A673 (cell line): ENCODE data around the gene HELZ. TPM values are rescaled to one million over a fixed set of nuclear protein-coding genes. Genes with fewer than 3 reads are reported as not detected.

Source experiments
- BruUV-seq: library from RNA; stranded (reverse); fragments of 400-500 nt; replicated peaks from 2 replicates; lab custom pipeline; 2021; lab: Mats Ljungman, UMichigan
- CTCF ChIA-PET: fragments of 300-600 bp; sonication (Branson Sonifier 250); formaldehyde crosslinking; loops from one replicate; lab custom pipeline; 2022; ENCODE audit warnings: antibody characterized with exemption; lab: Charles Lee
- POLR2A ChIA-PET: fragments of 300-600 bp; sonication (Branson Sonifier 250); formaldehyde crosslinking; loops from one replicate; lab custom pipeline; 2022; ENCODE audit warnings: antibody characterized with exemption; ENCODE audit not compliant: low non-redundant PET; lab: Charles Lee
- DNase-seq: peaks from one replicate; pipeline ENCODE4 v3.0.0-alpha.2; 2015; ENCODE audit warnings: low spot score
- H3K27ac ChIP-seq: fragments of 200-600 bp; sonication (generic); 2 replicates; pipeline ENCODE4 v1.5.1; 2016; ENCODE audit warnings: mixed run types, low read depth, mild to moderate bottlenecking, mixed read lengths, antibody characterized with exemption, low read length; ENCODE audit not compliant: poor library complexity, severe bottlenecking
- H3K27me3 ChIP-seq: fragments of 200-600 bp; sonication (generic); replicated peaks from 2 replicates; pipeline ENCODE4 v1.6.1; 2017; ENCODE audit warnings: mixed run types, low read depth, mild to moderate bottlenecking, mixed read lengths, antibody characterized with exemption, low read length; ENCODE audit not compliant: insufficient read depth, poor library complexity
- H3K36me3 ChIP-seq: fragments of 200-600 bp; sonication (generic); 2 replicates; pipeline ENCODE4 v1.6.1; 2016; ENCODE audit warnings: mixed run types, mild to moderate bottlenecking, mixed read lengths, antibody characterized with exemption, low read length; ENCODE audit not compliant: insufficient read depth, poor library complexity, severe bottlenecking
- H3K4me1 ChIP-seq: fragments of 200-600 bp; sonication (generic); 2 replicates; pipeline ENCODE4 v1.6.1; 2017; ENCODE audit warnings: mixed run types, mild to moderate bottlenecking, mixed read lengths, antibody characterized with exemption, low read length; ENCODE audit not compliant: insufficient read depth, poor library complexity, severe bottlenecking
- H3K4me3 ChIP-seq: fragments of 200-600 bp; sonication (generic); 2 replicates; pipeline ENCODE4 v1.5.1; 2016; ENCODE audit warnings: low read depth, mixed run types, mild to moderate bottlenecking, mixed read lengths, low read length; ENCODE audit not compliant: poor library complexity, severe bottlenecking
- H3K9me3 ChIP-seq: fragments of 200-600 bp; sonication (generic); 2 replicates; pipeline ENCODE4 v1.6.1; 2016; ENCODE audit warnings: mixed run types, low read depth, mild to moderate bottlenecking, mixed read lengths, antibody characterized with exemption, low read length; ENCODE audit not compliant: poor library complexity, severe bottlenecking
- CTCF ChIP-seq: fragments of 300-800, 200-600 bp; sonication (generic); conservative IDR thresholded peaks from 2 replicates; pipeline ENCODE4 v1.5.1; 2017; ENCODE audit warnings: low read depth, mild to moderate bottlenecking, antibody characterized with exemption, low read length, moderate library complexity, mixed read lengths
- EZH2 ChIP-seq: fragments of 200-600 bp; sonication (generic); IDR thresholded peaks from 2 replicates; pipeline ENCODE4 v1.6.1; 2017; ENCODE audit warnings: borderline replicate concordance, low read depth, mild to moderate bottlenecking, mixed read lengths, antibody characterized with exemption, low read length; ENCODE audit not compliant: poor library complexity, severe bottlenecking
- intact Hi-C: fragments of 100-400 bp; cut with micrococcal nuclease; formaldehyde crosslinking; loops from one replicate; pipeline ENCODE4 v1.10.0; 2022; ENCODE audit not compliant: unreplicated experiment
- total RNA-seq: library from RNA; stranded (reverse); gene quantifications from 2 replicates; pipeline ENCODE4 v1.2.3, GENCODE V29; 2021

HELZ gene
- total RNA-seq, 1 experiment from 2014 or later, result 57.3 TPM

GRCh38 chr17:67247416-67247900 is 2.5 kb upstream of the HELZ start:
- Histone ChIP-seq H3K4me1 (peaks cover 13% of the 10 kb centered on the region), H3K36me3 (peaks cover 5% of the 10 kb centered on the region), H3K4me3 (no peak overlapping the region), H3K9me3 (no peaks in the 10 kb centered on the region), H3K27me3 (no peaks in the 10 kb centered on the region), H3K27ac (no peak overlapping the region)
- TF ChIP-seq EZH2, result no peak
- TF ChIP-seq CTCF, result no peak
- no peak for DNase-seq
- ChIA-PET POLR2A (no interaction called here), CTCF (no interaction called here)
- intact Hi-C loops, result no loop called here
- no TSS peak for BruUV-seq

GRCh38 chr17:67246653-67247415 is 1.8 kb upstream of the HELZ start:
- no TSS peak for BruUV-seq
- TF ChIP-seq EZH2, result no peak
- TF ChIP-seq CTCF, result no peak

GRCh38 chr17:67246403-67246652 is 1.3 kb upstream of the HELZ start:
- peak overlapping the region; percentile 88 for H3K27ac ChIP-seq
- no peaks in the 10 kb centered on the region for H3K9me3 ChIP-seq
- ChIA-PET POLR2A (no interaction called here), CTCF (no interaction called here)
- intact Hi-C loops, result no loop called here
- peaks cover 14% of the 10 kb centered on the region for H3K4me1 ChIP-seq
- TF ChIP-seq EZH2 (no peak), CTCF (no peak)
- no peak for DNase-seq
- peaks cover 5% of the 10 kb centered on the region for H3K36me3 ChIP-seq
- H3K27me3 ChIP-seq, result no peaks in the 10 kb centered on the region
- peak overlapping the region; percentile 88 for H3K4me3 ChIP-seq
- no TSS peak for BruUV-seq

More at GRCh38 chr17:67246653-67247415, 1.8 kb upstream of the HELZ start:
- H3K4me1 ChIP-seq, result peaks cover 14% of the 10 kb centered on the region
- no peaks in the 10 kb centered on the region for H3K9me3 ChIP-seq
- no peak for DNase-seq
- H3K27ac ChIP-seq, result no peak overlapping the region
- H3K4me3 ChIP-seq, result peak overlapping the region; percentile 88
- ChIA-PET POLR2A (no interaction called here), CTCF (no interaction called here)
- intact Hi-C loops, result no loop called here
- peaks cover 5% of the 10 kb centered on the region for H3K36me3 ChIP-seq
- no peaks in the 10 kb centered on the region for H3K27me3 ChIP-seq
